Neural cell (in vitro differentiated cells): Measurements from ENCODE around the gene L3MBTL4.

Experiments
- CTCF ChIP-seq: fragments of 450-650 bp; IDR thresholded peaks from 2 replicates; pipeline ENCODE4 v1.5.1; 2014; ENCODE audit warnings: antibody characterized with exemption, mild to moderate bottlenecking, moderate library complexity; ENCODE audit not compliant: poor library complexity, severe bottlenecking
- EP300 ChIP-seq: fragments of 450-650 bp; conservative IDR thresholded peaks from 2 replicates; pipeline ENCODE4 v1.6.1; 2014; ENCODE audit warnings: antibody characterized with exemption, mild to moderate bottlenecking, moderate library complexity; ENCODE audit not compliant: poor library complexity, severe bottlenecking
- POLR2AphosphoS5 ChIP-seq: IDR thresholded peaks from 2 replicates; pipeline ENCODE4 v1.6.1; 2012
- REST ChIP-seq: IDR thresholded peaks from 2 replicates; pipeline ENCODE4 v1.6.1; 2012; ENCODE audit warnings: borderline replicate concordance

- TF ChIP-seq POLR2AphosphoS5 = no peak
- TF ChIP-seq REST = no peak
- TF ChIP-seq EP300 = no peak
- TF ChIP-seq CTCF = no peak
Observed at GRCh38 chr18:6404834-6405233, 9.9 kb downstream of the L3MBTL4 start.
